ENCODE data around the gene ABCF2. TPM values are rescaled to one million over a fixed set of nuclear protein-coding genes. Genes with fewer than 3 reads are reported as not detected.

The ABCF2 gene
- total RNA-seq = 71.6 and 85.4 TPM in 2 replicates

DNA sequence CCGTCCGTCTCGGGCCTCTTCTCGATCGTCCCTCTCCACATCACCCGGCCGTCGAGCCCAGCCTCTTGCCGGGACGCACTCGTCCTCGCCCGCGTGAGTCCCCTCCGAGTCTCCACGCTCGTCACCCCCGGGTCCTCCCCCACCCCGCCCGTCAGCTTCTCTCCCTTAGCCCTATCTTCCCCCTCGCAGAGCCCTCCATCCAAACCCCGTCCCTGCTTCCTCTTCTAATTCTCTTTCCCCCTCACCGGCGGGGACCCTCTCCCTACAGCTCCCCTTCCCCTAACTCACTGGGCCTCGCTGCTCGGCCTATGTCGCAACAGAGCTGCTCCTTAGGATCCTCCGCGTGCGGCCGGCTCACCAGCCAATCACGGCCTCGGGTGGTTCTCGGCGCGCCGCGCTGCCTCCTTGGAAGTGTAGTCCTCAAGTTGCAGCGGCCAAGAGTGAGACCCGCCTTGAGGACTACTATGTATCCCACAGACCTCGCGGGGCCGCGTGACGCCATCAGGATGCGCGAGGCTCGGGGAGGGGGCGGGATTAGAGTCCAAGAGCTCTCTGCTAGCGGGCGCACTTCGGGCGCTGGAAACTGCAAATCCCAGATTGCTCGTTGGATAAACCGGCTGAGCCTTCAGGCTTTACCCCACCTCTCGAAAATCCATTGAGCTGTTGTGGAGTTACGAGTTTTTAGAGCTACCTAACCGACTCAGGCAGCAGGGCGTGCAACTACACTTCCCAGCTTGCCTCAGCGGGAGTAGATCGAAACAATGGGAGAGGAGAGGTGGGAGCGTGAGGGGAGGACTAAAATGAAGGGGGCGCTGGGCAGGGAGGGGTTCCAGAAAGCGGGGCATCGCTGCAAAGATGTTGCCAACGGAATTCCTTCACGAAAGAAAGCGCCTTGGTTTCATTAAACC is at the start of gene ABCF2:
TSS of gene ABCF2 (minus strand) at position 331 of the 908 bp plus-strand sequence. CDS start 747 bp downstream, outside the sequence.

DNA sequence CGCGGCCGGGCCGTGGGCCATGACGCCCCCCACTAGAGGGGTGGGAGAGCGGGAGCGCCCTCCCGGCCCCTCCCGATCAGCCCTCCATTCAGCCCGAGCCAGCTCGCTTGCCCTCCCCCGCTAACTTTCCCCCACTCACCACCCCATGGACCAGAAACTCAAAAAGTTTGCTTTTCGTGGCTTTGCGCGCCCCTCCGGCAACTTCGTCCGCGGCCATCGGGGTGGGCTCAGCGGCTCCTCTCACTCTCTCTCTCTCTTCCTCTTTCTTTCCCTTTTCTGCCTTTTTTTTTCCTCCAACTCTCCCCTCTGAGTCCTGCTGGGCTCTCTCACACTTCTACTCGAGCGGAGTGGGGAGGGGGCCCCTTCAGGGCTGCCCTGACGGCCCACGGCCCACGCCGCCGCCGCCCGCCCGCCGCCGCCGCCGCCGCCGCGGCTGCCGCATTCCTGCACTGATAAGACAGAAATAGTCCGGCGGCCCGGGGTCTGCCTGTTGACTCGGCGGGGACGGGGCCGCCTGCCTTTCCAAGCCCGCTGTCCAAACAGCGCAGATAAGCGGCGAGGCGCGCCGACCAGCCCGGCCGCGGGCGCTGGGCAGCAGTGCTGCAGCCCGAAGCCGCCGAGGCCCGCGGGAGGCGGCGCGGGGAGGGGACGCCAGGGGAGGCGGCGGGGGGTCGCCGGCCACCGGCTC is 21.5 kb upstream of the ABCF2 start, which contains the start of gene SMARCD3:
TSS of gene SMARCD3 (minus strand) at position 349 of the 688 bp plus-strand sequence. CDS start at position 217, 132 bp downstream.

GRCh38 chr7:151232091-151232916 is 5.3 kb upstream of the ABCF2 start, which contains the start of gene CHPF2:
TSS of gene CHPF2 (plus strand) at chr7:151232483. CDS start at chr7:151234012, 1,529 bp downstream.

GRCh38 chr7:151210087-151210854 is 16.7 kb downstream of the ABCF2 start, which contains the start of gene H2BK1:
TSS of gene H2BK1 (minus strand) at chr7:151210488. CDS start at chr7:151210318, 170 bp downstream.

GRCh38 chr7:151186640-151187408 is 40.2 kb downstream of the ABCF2 start, which contains the start of gene ASB10:
TSS of gene ASB10 (minus strand) at chr7:151187250. CDS start at chr7:151187130, 120 bp downstream.

DNA sequence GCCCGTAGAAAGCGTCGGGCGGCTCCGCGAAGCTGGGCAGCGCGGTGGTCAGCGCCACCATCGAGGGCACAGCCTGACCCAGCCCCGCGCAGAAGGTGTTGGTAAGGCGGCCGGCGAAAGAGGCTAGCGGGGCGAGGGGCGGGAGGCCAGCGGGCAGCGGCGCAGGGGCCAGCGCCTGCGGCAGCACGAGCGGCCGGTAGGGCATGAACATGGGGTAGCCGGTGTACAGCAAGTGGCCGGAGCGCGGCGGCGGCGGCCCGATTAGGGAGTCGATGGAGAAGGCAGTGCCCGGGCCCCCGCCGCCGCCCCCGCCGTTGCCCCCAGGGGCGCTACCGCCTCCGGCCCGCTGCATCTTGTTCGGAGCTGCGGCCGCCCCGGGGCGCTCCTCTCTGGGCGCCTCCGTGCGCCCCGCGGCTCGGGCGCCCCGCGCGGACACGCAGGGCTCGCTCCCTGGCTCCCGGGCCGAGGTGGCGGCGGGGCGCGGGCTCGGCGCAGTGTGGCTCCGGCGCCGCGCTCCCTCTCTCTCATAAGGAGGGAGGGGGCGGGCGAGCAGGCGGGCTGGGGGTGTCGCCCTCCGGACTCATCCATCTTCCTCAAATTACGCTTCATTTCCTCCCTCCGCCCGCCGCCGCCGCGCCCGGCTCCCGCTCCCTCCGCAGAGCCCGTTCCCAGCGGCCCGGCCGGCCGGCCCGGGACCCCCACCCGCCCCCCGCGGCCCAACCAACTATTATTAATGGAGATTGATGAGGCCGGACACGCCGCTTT is 59.6 kb downstream of the ABCF2 start, which contains the start of gene GBX1:
TSS of gene GBX1 (minus strand) at position 498 of the 765 bp plus-strand sequence. CDS start at position 352, 146 bp downstream.

Other genes with a start within 250 kb of the ABCF2 start
- 2.7 and 3.8 TPM in 2 replicates for gene KCNH2, start 248.9 kb downstream of the ABCF2 start, total RNA-seq
- 2.1 and 6.5 TPM in 2 replicates for gene NOS3, start 236.2 kb downstream of the ABCF2 start, total RNA-seq
- gene ATG9B, start 202.7 kb downstream of the ABCF2 start, total RNA-seq = 1.6 and 2.1 TPM in 2 replicates
- 38.6 and 45.9 TPM in 2 replicates for gene ABCB8, start 198.8 kb downstream of the ABCF2 start, total RNA-seq
- 0.05 TPM in 1 of 2 replicates, not detected in the other for gene ASIC3, start 178.7 kb downstream of the ABCF2 start, total RNA-seq
- 21.5 and 34.1 TPM in 2 replicates for gene CDK5, start 169.3 kb downstream of the ABCF2 start, total RNA-seq
- 92.3 and 104 TPM in 2 replicates for gene SLC4A2, start 167.6 kb downstream of the ABCF2 start, total RNA-seq
- gene FASTK, start 146.4 kb downstream of the ABCF2 start, total RNA-seq = 62.7 and 88.8 TPM in 2 replicates
- 20.2 and 25.5 TPM in 2 replicates for gene TMUB1, start 143.7 kb downstream of the ABCF2 start, total RNA-seq
- gene AGAP3, start 140.7 kb downstream of the ABCF2 start, total RNA-seq = 44.2 and 84.8 TPM in 2 replicates
- gene GBX1, start 59.5 kb downstream of the ABCF2 start, total RNA-seq = not detected in 2 replicates
- gene ASB10, start 40.0 kb downstream of the ABCF2 start, total RNA-seq = not detected in 2 replicates
- not detected in 2 replicates for gene H2BK1, start 16.7 kb downstream of the ABCF2 start, total RNA-seq
- gene CHPF2, start 5.3 kb upstream of the ABCF2 start, total RNA-seq = 158 and 194 TPM in 2 replicates
- gene SMARCD3, start 21.5 kb upstream of the ABCF2 start, total RNA-seq = 25.7 and 41.3 TPM in 2 replicates
- 31.8 and 47.6 TPM in 2 replicates for gene NUB1, start 114.6 kb upstream of the ABCF2 start, total RNA-seq
- 8.6 TPM in 1 of 2 replicates, not detected in the other for gene WDR86, start 182.8 kb upstream of the ABCF2 start, total RNA-seq
- not detected in 2 replicates for gene CRYGN, start 212.9 kb upstream of the ABCF2 start, total RNA-seq

Data from smooth muscle cell of the umbilical artery (primary cell).